SU-DHL-6 (cell line): Measurements from ENCODE around the gene SHROOM2.
A peak's percentile ranks its signal among the peaks of the same experiment; 100 is the strongest.

Experiments used
- H2AFZ ChIP-seq: fragments of 200-600 bp; sonication (generic); 2 replicates; pipeline ENCODE4 v1.6.1; 2014; ENCODE audit warnings: low read depth, mild to moderate bottlenecking, moderate library complexity, mixed read lengths, antibody characterized with exemption, low read length; ENCODE audit not compliant: severe bottlenecking
- H3F3A ChIP-seq: fragments of 200-600 bp; shearing (Covaris generic); 2 replicates; pipeline ENCODE4 v1.6.0; 2016; ENCODE audit warnings: antibody characterized with exemption, mild to moderate bottlenecking; ENCODE audit not compliant: insufficient read depth
- H3K27ac ChIP-seq: fragments of 200-600 bp; sonication (generic); 2 replicates; pipeline ENCODE4 v1.5.1; 2016; ENCODE audit warnings: low read depth, mild to moderate bottlenecking, low read length, moderate library complexity, mixed read lengths
- H3K27me3 ChIP-seq: fragments of 200-600 bp; sonication (generic), shearing (Covaris generic); 2 replicates; pipeline ENCODE4 v1.6.0; 2014; ENCODE audit warnings: mild to moderate bottlenecking, low read length
- H3K36me3 ChIP-seq: fragments of 200-600 bp; sonication (generic); 2 replicates; pipeline ENCODE4 v1.6.1; 2014; ENCODE audit warnings: mild to moderate bottlenecking, low read length, mixed read lengths
- H3K4me2 ChIP-seq: fragments of 300-600, 200-600 bp; shearing (Covaris generic), sonication (generic); 2 replicates; pipeline ENCODE4 v1.6.0; 2014; ENCODE audit warnings: low read length, low read depth, mild to moderate bottlenecking; ENCODE audit not compliant: poor library complexity, severe bottlenecking
- H3K4me3 ChIP-seq: fragments of 200-600 bp; sonication (generic); 2 replicates; pipeline ENCODE4 v1.5.1; 2014; ENCODE audit warnings: antibody characterized with exemption, low read length, mild to moderate bottlenecking, mixed read lengths; ENCODE audit not compliant: insufficient read depth, poor library complexity, severe bottlenecking
- H3K79me2 ChIP-seq: fragments of 200-600 bp; sonication (generic); 2 replicates; pipeline ENCODE4 v1.6.1; 2014; ENCODE audit warnings: mild to moderate bottlenecking, low read length, moderate library complexity; ENCODE audit not compliant: insufficient read depth
- H3K9ac ChIP-seq: fragments of 200-600 bp; sonication (generic); 2 replicates; pipeline ENCODE4 v1.7.0; 2014; ENCODE audit warnings: mild to moderate bottlenecking, low read length
- H3K9me2 ChIP-seq: fragments of 200-600 bp; sonication (generic); replicated peaks from 2 replicates; pipeline ENCODE4 v1.6.1; 2014; ENCODE audit warnings: low read length; ENCODE audit not compliant: insufficient read depth
- H3K9me3 ChIP-seq: fragments of 200-600 bp; sonication (generic); 2 replicates; pipeline ENCODE4 v1.6.1; 2014; ENCODE audit warnings: low read length, mixed read lengths; ENCODE audit not compliant: insufficient read depth
- H4K20me1 ChIP-seq: fragments of 200-600 bp; sonication (generic); 2 replicates; pipeline ENCODE4 v1.6.1; 2014; ENCODE audit warnings: low read depth, mild to moderate bottlenecking, antibody characterized with exemption, low read length, moderate library complexity, mixed read lengths
- EZH2phosphoT487 ChIP-seq: fragments of 200-600 bp; sonication (generic), shearing (Covaris generic); conservative IDR thresholded peaks from 2 replicates; pipeline ENCODE4 v1.6.1; 2018; ENCODE audit warnings: mild to moderate bottlenecking, antibody characterized with exemption, low read length, moderate library complexity, mixed read lengths
- TF ChIP-seq, protein P1 (sequence below): fragments of 200-600 bp; sonication (generic); IDR thresholded peaks from one replicate; pipeline ENCODE4 v1.5.1; 2017; ENCODE audit warnings: antibody characterized with exemption, mild to moderate bottlenecking, low read length, moderate library complexity; ENCODE audit not compliant: insufficient read depth, poor library complexity, severe bottlenecking

The SHROOM2 gene

DNA sequence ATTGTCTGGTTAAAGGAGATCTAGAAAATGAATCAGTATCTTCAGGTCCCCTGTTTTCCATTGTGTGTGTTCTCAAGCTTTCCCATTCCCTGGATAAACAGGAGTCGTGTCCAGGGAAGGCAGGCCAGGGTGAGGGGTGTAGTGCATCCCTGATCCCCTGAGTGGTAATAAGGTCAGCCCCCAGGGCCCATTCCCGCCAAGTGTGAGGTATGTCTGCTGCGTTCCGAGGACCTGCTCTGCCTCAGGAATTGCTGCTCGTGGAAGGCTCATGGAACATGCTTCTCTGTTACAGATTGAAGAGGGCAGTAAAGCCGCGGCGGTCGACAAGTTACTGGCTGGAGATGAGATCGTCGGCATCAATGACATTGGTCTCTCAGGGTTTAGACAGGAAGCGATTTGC is 87.1 kb downstream of the SHROOM2 start:
- no peak for TF ChIP-seq EZH2phosphoT487
- TF ChIP-seq, protein P1, sequence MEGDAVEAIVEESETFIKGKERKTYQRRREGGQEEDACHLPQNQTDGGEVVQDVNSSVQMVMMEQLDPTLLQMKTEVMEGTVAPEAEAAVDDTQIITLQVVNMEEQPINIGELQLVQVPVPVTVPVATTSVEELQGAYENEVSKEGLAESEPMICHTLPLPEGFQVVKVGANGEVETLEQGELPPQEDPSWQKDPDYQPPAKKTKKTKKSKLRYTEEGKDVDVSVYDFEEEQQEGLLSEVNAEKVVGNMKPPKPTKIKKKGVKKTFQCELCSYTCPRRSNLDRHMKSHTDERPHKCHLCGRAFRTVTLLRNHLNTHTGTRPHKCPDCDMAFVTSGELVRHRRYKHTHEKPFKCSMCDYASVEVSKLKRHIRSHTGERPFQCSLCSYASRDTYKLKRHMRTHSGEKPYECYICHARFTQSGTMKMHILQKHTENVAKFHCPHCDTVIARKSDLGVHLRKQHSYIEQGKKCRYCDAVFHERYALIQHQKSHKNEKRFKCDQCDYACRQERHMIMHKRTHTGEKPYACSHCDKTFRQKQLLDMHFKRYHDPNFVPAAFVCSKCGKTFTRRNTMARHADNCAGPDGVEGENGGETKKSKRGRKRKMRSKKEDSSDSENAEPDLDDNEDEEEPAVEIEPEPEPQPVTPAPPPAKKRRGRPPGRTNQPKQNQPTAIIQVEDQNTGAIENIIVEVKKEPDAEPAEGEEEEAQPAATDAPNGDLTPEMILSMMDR: no peak
- H4K20me1 ChIP-seq: no peaks in the 10 kb centered on the region
- H3F3A ChIP-seq: no peaks in the 10 kb centered on the region
- no peak overlapping the region for H3K4me3 ChIP-seq
- H3K79me2 ChIP-seq: no peaks in the 10 kb centered on the region
- H3K9ac ChIP-seq: no peak overlapping the region
- H3K4me2 ChIP-seq: no peak overlapping the region
- H3K27ac ChIP-seq: no peak overlapping the region
- no peak overlapping the region for H2AFZ ChIP-seq
- no peaks in the 10 kb centered on the region for H3K36me3 ChIP-seq
- no peaks in the 10 kb centered on the region for H3K27me3 ChIP-seq
- no peaks in the 10 kb centered on the region for H3K9me3 ChIP-seq
- no peaks in the 10 kb centered on the region for H3K9me2 ChIP-seq

DNA sequence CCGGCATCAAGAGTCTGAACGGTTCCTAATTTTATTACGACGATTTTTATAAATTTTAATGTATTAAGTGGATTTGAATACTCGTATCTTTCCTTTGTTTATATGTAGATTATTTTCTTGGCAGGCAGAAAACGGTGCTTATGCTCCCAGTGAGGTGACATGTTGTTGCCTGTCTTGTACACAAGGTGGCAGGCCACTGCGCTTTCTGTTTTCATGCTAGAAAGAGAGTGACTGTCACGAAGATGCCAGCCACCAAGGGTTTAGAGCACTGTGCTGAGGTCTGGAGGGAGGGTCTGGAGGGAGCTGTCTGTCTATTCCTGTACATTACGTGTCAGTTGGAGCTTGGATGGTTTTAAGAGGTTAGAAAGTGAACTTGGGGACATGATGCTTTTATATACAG is 87.7 kb downstream of the SHROOM2 start:
- H3K79me2 ChIP-seq: no peaks in the 10 kb centered on the region
- no peaks in the 10 kb centered on the region for H3K9me3 ChIP-seq
- no peaks in the 10 kb centered on the region for H4K20me1 ChIP-seq
- H3K9ac ChIP-seq: no peak overlapping the region
- H3K9me2 ChIP-seq: no peaks in the 10 kb centered on the region
- no peak overlapping the region for H3K27ac ChIP-seq
- no peak overlapping the region for H3K4me3 ChIP-seq
- no peaks in the 10 kb centered on the region for H3F3A ChIP-seq
- H3K4me2 ChIP-seq: no peak overlapping the region
- no peak for TF ChIP-seq EZH2phosphoT487
- TF ChIP-seq, protein P1: peak; percentile 21
- H2AFZ ChIP-seq: no peak overlapping the region
- H3K27me3 ChIP-seq: no peaks in the 10 kb centered on the region
- no peaks in the 10 kb centered on the region for H3K36me3 ChIP-seq

DNA sequence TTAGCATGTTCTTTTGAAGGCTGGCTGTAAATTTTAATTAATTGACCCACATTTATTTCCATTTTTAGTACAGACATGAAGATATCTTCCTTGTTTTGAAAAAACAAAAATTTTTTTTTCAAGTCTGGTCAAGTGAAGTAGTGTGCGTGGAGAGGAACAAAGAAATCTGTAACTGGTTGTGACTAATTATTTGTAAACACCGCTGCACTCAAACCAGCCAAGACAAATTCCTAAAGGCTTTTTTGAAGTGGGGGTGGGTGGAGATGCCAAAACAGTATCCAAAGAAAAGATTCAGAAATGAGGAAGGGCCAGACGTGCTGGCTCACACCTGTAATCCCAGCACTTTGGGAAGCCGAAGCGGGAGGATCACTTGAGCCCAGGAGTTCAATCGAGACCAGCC is 88.3 kb downstream of the SHROOM2 start:
- no peaks in the 10 kb centered on the region for H4K20me1 ChIP-seq
- H3K9me3 ChIP-seq: no peaks in the 10 kb centered on the region
- H3K4me3 ChIP-seq: no peak overlapping the region
- H3K27ac ChIP-seq: no peak overlapping the region
- TF ChIP-seq, protein P1: no peak
- TF ChIP-seq EZH2phosphoT487: no peak
- H3K4me2 ChIP-seq: no peak overlapping the region
- no peaks in the 10 kb centered on the region for H3K9me2 ChIP-seq
- H2AFZ ChIP-seq: no peak overlapping the region
- no peaks in the 10 kb centered on the region for H3F3A ChIP-seq
- no peak overlapping the region for H3K9ac ChIP-seq
- H3K79me2 ChIP-seq: no peaks in the 10 kb centered on the region
- no peaks in the 10 kb centered on the region for H3K27me3 ChIP-seq
- no peaks in the 10 kb centered on the region for H3K36me3 ChIP-seq

DNA sequence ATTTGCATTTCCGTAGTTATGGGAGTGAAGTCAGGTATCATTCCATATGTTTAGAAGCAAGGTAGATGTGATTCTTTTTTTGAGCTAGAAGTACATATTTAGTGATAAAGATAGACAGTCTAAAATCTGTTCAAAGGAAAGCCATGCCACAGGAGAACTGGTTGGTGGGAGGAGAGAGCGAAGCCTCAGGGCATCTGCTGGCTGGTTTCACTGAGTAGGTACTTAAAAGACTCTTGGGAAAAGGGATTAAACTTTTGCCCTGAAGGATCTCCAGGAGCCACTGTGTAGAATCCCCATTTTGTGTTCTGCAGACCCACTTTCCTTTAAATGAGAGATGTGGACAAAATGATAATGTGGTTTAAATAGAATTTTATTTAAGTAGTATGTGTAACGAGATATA is 89.6 kb downstream of the SHROOM2 start:
- Histone ChIP-seq H2AFZ (no peak overlapping the region), H3K79me2 (no peaks in the 10 kb centered on the region), H3K4me3 (no peak overlapping the region), H3K9me2 (no peaks in the 10 kb centered on the region), H3F3A (no peaks in the 10 kb centered on the region), H3K9me3 (no peaks in the 10 kb centered on the region), H3K36me3 (no peaks in the 10 kb centered on the region), H3K27ac (no peak overlapping the region), H3K27me3 (no peaks in the 10 kb centered on the region), H3K9ac (no peak overlapping the region), H4K20me1 (no peaks in the 10 kb centered on the region), H3K4me2 (no peak overlapping the region)
- TF ChIP-seq, protein P1: no peak
- TF ChIP-seq EZH2phosphoT487: no peak
